Hematopoietic multipotent progenitor cell treated with erythropoietin and hydrocortisone succinate and interleukin-3 and kit ligand, for 4 days (in vitro differentiated cells): ENCODE results near the gene KRTAP9-7.
"Not testable (repeated sequence)": the region's sequence is repeated elsewhere in the genome, so short reads cannot be mapped to it uniquely, and the experiment has no call there.

ENCODE experiments used
- DNase-seq: peaks from one replicate; pipeline ENCODE4 v3.0.0-alpha.2; 2015

KRTAP9-7 gene

GRCh38 chr17:41275648-41276190 is at the start of gene KRTAP9-7:
TSS of gene KRTAP9-7 (plus strand) at chr17:41275698. CDS start at chr17:41275698, 0 bp downstream.
- DNase-seq, result not testable (repeated sequence)

- no peak for DNase-seq
Measured at GRCh38 chr17:41226051-41226450, 49.4 kb upstream of the KRTAP9-7 start.

- not testable (repeated sequence) for DNase-seq
Measured at GRCh38 chr17:41226598-41227095, 48.9 kb upstream of the KRTAP9-7 start, which contains the start of gene KRTAP9-2. TSS of gene KRTAP9-2 (plus strand) at chr17:41226648. CDS start at chr17:41226655, 7 bp downstream.

GRCh38 chr17:41230094-41230493 is 45.4 kb upstream of the KRTAP9-7 start:
- DNase-seq, result no peak

GRCh38 chr17:41231731-41232130 is 43.8 kb upstream of the KRTAP9-7 start:
- no peak for DNase-seq

- not testable (repeated sequence) for DNase-seq
Measured at GRCh38 chr17:41232399-41233105, 42.9 kb upstream of the KRTAP9-7 start, which contains the start of gene KRTAP9-3. TSS of gene KRTAP9-3 (plus strand) at chr17:41232449. CDS start at chr17:41232502, 53 bp downstream.

GRCh38 chr17:41237116-41237515 is 38.4 kb upstream of the KRTAP9-7 start:
- not testable (repeated sequence) for DNase-seq

- not testable (repeated sequence) for DNase-seq
Measured at GRCh38 chr17:41237949-41238437, 37.5 kb upstream of the KRTAP9-7 start, which contains the start of gene KRTAP9-8. TSS of gene KRTAP9-8 (plus strand) at chr17:41237999. CDS start at chr17:41238052, 53 bp downstream.

GRCh38 chr17:41246995-41247787 is 28.3 kb upstream of the KRTAP9-7 start:
- not testable (repeated sequence) for DNase-seq

- DNase-seq, result not testable (repeated sequence)
Measured at GRCh38 chr17:41249637-41250240, 25.8 kb upstream of the KRTAP9-7 start, which contains the start of gene KRTAP9-4. TSS of gene KRTAP9-4 (plus strand) at chr17:41249687. CDS start at chr17:41249721, 34 bp downstream.

- no peak for DNase-seq
Measured at GRCh38 chr17:41251261-41251660, 24.2 kb upstream of the KRTAP9-7 start.

GRCh38 chr17:41254861-41255260 is 20.6 kb upstream of the KRTAP9-7 start:
- no peak for DNase-seq

- not testable (repeated sequence) for DNase-seq
Measured at GRCh38 chr17:41255381-41256290, 19.9 kb upstream of the KRTAP9-7 start, which contains the start of gene KRTAP9-9. TSS of gene KRTAP9-9 (plus strand) at chr17:41255384.

- no peak for DNase-seq
Measured at GRCh38 chr17:41256291-41256685, 19.2 kb upstream of the KRTAP9-7 start.

- DNase-seq, result no peak
Measured at GRCh38 chr17:41258406-41258805, 17.1 kb upstream of the KRTAP9-7 start.

GRCh38 chr17:41263212-41263611 is 12.3 kb upstream of the KRTAP9-7 start:
- no peak for DNase-seq

GRCh38 chr17:41264599-41264998 is 10.9 kb upstream of the KRTAP9-7 start:
- no peak for DNase-seq

- DNase-seq, result no peak
Measured at GRCh38 chr17:41265078-41265477, 10.4 kb upstream of the KRTAP9-7 start, which contains the start of gene KRTAP9-6. TSS of gene KRTAP9-6 (plus strand) at chr17:41265378. CDS start at chr17:41265378, 0 bp downstream.

- no peak for DNase-seq
Measured at GRCh38 chr17:41267711-41268110, 7.8 kb upstream of the KRTAP9-7 start.

- DNase-seq, result not testable (repeated sequence)
Measured at GRCh38 chr17:41271323-41271722, 4.2 kb upstream of the KRTAP9-7 start.

- DNase-seq, result no peak
Measured at GRCh38 chr17:41271858-41272257, 3.6 kb upstream of the KRTAP9-7 start.
